LNCaP clone FGC (cell line): ENCODE measurements around the gene DSCAM.

Experiments used
- DNase-seq: peaks from one replicate; pipeline ENCODE4 v3.0.0-alpha.2; 2011; ENCODE audit warnings: low read depth
- H3K4me3 ChIP-seq: 2 replicates; pipeline ENCODE4 v1.5.1; 2011; ENCODE audit warnings: mild to moderate bottlenecking, low read depth, low read length, control low read depth
- CTCF ChIP-seq: IDR thresholded peaks from 2 replicates; pipeline ENCODE4 v1.5.1; 2012; ENCODE audit warnings: mild to moderate bottlenecking; ENCODE audit not compliant: control insufficient read depth, insufficient read depth; ENCODE audit errors: extremely low read depth

Gene DSCAM

GRCh38 chr21:40840401-40841125 is 6.4 kb downstream of the DSCAM start:
- no peak for DNase-seq
- no peak overlapping the region for H3K4me3 ChIP-seq

GRCh38 chr21:40839521-40839920 is 7.4 kb downstream of the DSCAM start:
- no peak for DNase-seq
- TF ChIP-seq CTCF: no peak
- H3K4me3 ChIP-seq: no peak overlapping the region

More at GRCh38 chr21:40840401-40841125, 6.4 kb downstream of the DSCAM start:
- no peak for TF ChIP-seq CTCF

DNA sequence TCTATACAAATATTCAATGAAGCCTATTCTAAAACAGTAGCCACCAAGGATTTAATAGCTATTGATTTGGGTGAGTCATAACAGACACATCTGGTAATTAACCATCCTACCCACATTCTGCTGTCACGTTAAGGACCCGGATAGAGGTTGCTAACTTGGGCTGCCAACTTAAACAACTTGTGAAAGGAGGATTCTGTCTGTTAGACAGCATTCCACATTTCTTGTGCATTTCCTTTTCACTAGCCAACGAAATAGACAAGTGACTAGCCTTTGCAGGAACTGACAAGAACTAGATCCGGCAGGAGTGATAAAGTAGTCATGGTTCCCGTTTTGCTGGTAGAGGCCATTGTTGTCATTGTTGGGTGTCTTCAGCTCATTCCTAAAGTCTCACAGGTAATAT is 9.5 kb downstream of the DSCAM start:
- TF ChIP-seq CTCF: no peak
- no peak overlapping the region for H3K4me3 ChIP-seq
- no peak for DNase-seq

DNA sequence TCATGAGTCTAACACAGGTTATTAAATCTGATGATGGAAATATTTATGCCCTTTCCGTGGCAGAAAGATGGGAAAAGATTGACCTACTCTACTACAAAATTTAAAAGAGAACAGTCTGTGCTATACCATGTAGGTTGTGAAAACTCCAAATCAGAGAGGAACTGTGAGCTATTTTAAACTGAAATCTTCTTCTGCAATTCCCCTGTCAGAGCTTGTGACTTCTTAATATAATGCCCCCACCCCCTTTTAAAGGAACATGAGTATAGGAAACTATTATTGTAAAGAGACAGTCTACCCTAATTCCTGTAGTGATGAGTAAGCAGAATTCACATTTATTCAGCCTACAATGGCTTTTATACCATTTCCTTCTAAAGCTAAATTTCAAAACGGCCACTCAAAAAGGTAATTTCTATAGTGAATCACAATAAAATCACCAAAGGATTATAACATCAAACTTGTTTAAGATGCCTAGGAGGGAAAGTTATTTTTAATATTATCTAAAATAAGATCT is 11.7 kb downstream of the DSCAM start:
- H3K4me3 ChIP-seq: no peak overlapping the region
- no peak for TF ChIP-seq CTCF
- DNase-seq: no peak

GRCh38 chr21:40833184-40833583 is 13.8 kb downstream of the DSCAM start:
- DNase-seq: no peak
- TF ChIP-seq CTCF: no peak
- H3K4me3 ChIP-seq: no peak overlapping the region

- DNase-seq: no peak
- no peak overlapping the region for H3K4me3 ChIP-seq
- TF ChIP-seq CTCF: no peak
These were observed 14.6 kb downstream of the DSCAM start for GRCh38 chr21:40832316-40832715.

DNA sequence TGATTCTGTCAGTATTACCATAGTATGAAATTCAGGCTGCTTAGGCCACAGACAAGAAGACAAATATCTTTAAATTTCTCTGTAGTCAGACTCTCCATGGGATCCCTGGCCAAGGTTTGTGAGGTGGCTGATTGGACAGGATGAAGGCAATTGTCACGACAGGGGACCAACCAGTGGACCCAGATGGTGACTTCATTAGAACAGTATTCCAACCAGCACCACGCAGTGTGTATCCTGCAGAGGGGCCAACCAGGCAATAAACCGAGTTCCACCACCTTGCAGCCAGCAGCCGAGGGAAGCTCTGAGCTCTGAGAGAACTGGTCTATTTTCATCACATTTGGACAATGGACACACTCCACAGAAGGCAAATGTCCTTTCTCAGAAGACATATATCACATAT is 16.1 kb downstream of the DSCAM start:
- no peak for DNase-seq
- no peak overlapping the region for H3K4me3 ChIP-seq
- TF ChIP-seq CTCF: no peak
